ENCODE data around the gene HNF4A.

The HNF4A gene

DNA sequence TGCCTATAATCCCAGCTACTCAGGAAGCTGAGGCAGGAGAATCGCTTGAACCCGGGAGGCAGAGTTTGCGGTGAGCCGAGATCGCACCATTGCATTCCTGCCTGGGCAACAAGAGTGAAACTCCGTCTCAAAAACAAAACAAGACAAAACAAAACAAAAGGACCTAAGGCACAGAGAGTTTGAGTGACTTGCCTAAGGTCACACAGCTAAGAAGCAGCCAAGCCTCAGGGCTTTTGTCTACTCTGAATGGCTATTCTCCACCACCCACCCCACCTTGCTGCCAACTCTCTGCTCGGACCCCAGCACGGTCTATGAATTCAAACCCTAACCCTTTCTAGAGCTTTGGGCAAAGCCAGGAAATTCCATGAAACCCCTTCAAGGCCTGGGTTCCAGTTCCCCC is 101.1 kb downstream of the HNF4A start:
- H3K9ac ChIP-seq (ENCODE audit: low read depth, low read length): no peak overlapping the region
- no peaks in the 10 kb centered on the region for H3K4me1 ChIP-seq (ENCODE audit: insufficient read depth, low read length)
- H3K9me3 ChIP-seq (ENCODE audit: insufficient read depth, low read depth, low read length): no peaks in the 10 kb centered on the region
- no peaks in the 10 kb centered on the region for H3K27me3 ChIP-seq (ENCODE audit: insufficient read depth, low read length)
- H3K36me3 ChIP-seq (ENCODE audit: insufficient read depth, low read length): no peaks in the 10 kb centered on the region
- no peak overlapping the region for H3K27ac ChIP-seq (ENCODE audit: low read depth, low read length)
- H3K4me3 ChIP-seq (ENCODE audit: low read length): no peak overlapping the region
- WGBS: 90% methylated on average over 8 of the region's 8 CpGs

DNA sequence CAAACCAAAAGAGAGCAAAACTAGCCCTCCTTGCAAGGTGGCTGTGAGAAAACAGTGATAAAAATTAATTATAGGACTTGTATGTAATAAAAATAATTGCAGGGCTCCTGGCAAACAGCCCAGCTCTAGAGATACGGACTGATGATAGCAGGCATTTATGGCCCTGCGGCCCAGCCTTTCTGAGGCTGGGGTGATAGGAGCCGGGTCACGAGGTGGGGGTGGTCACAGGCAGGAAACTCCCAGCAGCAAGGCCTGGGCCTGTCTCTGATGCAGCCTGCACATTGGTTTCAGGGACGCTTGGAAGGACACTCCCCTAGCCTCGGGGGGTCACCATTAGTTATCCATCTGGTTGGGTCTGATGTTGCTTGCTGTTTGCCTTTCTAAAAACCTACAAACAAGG is 101.5 kb downstream of the HNF4A start:
- WGBS: 84% methylated on average over 6 of the region's 6 CpGs

DNA sequence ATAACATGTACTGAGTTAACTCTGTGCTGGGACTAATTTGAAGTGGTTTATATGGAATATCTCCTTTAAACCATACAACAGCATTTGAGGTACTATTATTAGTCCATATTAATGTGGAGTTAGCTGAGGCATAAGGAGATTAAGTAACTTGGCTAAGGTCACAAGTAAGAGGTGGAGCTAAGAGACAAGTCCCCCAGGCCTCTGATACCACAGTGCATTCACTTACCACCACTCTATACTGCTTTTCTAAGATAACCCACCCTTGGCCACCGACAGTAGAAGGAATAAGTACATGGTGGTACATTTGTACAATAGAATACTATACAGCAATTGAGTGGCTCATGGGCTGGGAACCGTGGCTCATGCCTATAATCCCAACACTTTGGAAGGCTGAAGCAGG is 103.8 kb downstream of the HNF4A start:
- H3K36me3 ChIP-seq (ENCODE audit: insufficient read depth, low read length): no peaks in the 10 kb centered on the region
- 83% methylated on average over 1 of the region's 2 CpGs for WGBS
- no peak overlapping the region for H3K9ac ChIP-seq (ENCODE audit: low read depth, low read length)
- H3K27ac ChIP-seq (ENCODE audit: low read depth, low read length): no peak overlapping the region
- no peaks in the 10 kb centered on the region for H3K27me3 ChIP-seq (ENCODE audit: insufficient read depth, low read length)
- H3K9me3 ChIP-seq (ENCODE audit: insufficient read depth, low read depth, low read length): no peaks in the 10 kb centered on the region
- H3K4me1 ChIP-seq (ENCODE audit: insufficient read depth, low read length): no peaks in the 10 kb centered on the region
- no peak overlapping the region for H3K4me3 ChIP-seq (ENCODE audit: low read length)

More for the DNA sequence above, 101.5 kb downstream of the HNF4A start:
- Histone ChIP-seq H3K4me1 (ENCODE audit: insufficient read depth, low read length) (no peaks in the 10 kb centered on the region), H3K4me3 (ENCODE audit: low read length) (no peak overlapping the region), H3K9ac (ENCODE audit: low read depth, low read length) (no peak overlapping the region), H3K27me3 (ENCODE audit: insufficient read depth, low read length) (no peaks in the 10 kb centered on the region), H3K9me3 (ENCODE audit: insufficient read depth, low read depth, low read length) (no peaks in the 10 kb centered on the region), H3K36me3 (ENCODE audit: insufficient read depth, low read length) (no peaks in the 10 kb centered on the region), H3K27ac (ENCODE audit: low read depth, low read length) (no peak overlapping the region)

DNA sequence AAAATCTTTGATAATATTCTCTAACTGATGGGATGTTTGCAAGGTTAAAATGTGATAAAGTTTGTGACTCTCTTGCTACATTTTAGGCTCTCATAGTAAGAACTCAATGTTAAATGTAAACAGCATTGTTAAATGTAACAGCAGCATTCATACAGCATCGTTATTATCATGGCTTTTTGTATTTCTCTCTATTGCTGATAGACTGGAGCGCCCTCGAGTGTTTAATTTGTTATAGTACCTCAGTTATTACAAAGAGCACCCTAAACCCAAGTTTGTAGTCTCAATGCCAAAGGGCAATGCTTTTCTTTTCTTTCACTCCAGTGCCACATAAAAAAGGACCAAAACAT is 105.3 kb downstream of the HNF4A start:
- H3K27ac ChIP-seq (ENCODE audit: low read depth, low read length): no peak overlapping the region
- no peaks in the 10 kb centered on the region for H3K4me1 ChIP-seq (ENCODE audit: insufficient read depth, low read length)
- H3K27me3 ChIP-seq (ENCODE audit: insufficient read depth, low read length): no peaks in the 10 kb centered on the region
- H3K9ac ChIP-seq (ENCODE audit: low read depth, low read length): no peak overlapping the region
- H3K4me3 ChIP-seq (ENCODE audit: low read length): no peak overlapping the region
- H3K9me3 ChIP-seq (ENCODE audit: insufficient read depth, low read depth, low read length): no peaks in the 10 kb centered on the region
- H3K36me3 ChIP-seq (ENCODE audit: insufficient read depth, low read length): no peaks in the 10 kb centered on the region
- 90% methylated on average over 3 of the region's 3 CpGs for WGBS

DNA sequence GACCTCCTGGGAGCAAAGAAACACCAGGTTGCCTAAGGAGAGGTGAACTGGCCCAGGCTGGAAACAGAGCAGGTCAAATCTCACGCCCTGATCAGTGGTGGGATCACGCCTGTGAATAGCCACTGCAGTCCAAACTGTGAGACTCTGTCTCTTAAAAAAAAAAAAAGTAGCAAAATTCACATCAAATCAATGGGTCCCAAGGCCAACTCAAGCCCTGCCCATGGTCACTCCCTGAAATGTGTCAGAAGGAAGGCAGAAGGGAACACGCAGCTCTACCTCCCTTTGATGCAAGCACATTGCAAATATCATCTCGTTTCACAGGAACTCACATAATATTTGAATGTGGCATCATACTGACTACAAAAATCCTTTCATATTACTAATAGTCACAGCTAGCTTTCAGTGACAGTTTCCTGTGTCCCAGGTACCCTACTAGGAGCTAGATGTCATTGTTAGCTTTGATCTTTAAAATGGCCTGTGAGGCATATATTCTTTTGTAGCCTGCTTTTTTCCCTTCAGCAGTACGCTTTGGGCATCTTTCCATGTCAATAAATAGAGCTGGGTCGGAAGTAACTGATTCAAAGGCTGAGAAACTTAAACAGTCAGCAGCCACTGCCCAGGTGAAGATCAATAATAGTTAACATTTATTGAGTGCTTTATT is 105.8 kb downstream of the HNF4A start:
- Histone ChIP-seq H3K27me3 (ENCODE audit: insufficient read depth, low read length) (no peaks in the 10 kb centered on the region), H3K9ac (ENCODE audit: low read depth, low read length) (no peak overlapping the region), H3K9me3 (ENCODE audit: insufficient read depth, low read depth, low read length) (no peaks in the 10 kb centered on the region), H3K4me3 (ENCODE audit: low read length) (no peak overlapping the region), H3K27ac (ENCODE audit: low read depth, low read length) (no peak overlapping the region), H3K4me1 (ENCODE audit: insufficient read depth, low read length) (no peaks in the 10 kb centered on the region), H3K36me3 (ENCODE audit: insufficient read depth, low read length) (no peaks in the 10 kb centered on the region)
- WGBS: 84% methylated on average over 6 of the region's 6 CpGs

DNA sequence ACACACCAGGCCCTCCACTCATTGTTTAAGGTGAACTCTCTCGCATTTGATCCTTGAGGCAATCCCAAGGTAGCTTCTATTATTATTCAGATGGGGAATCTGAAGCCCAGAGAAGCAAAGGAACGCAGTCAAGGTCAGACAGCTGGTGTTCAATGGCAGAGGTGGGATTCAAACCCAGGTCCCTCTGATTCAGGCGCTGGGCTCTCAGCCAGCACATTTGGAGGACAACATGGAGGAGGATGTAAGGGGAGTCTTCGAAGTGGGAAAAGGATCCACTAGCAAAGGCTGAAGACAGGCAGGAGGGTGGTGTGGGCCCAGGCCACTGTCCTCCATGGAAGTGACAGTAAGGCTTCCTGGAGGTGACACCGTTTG is 106.3 kb downstream of the HNF4A start:
- H3K27ac ChIP-seq (ENCODE audit: low read depth, low read length): no peak overlapping the region
- H3K4me3 ChIP-seq (ENCODE audit: low read length): no peak overlapping the region
- H3K36me3 ChIP-seq (ENCODE audit: insufficient read depth, low read length): no peaks in the 10 kb centered on the region
- H3K9ac ChIP-seq (ENCODE audit: low read depth, low read length): no peak overlapping the region
- WGBS: 75% methylated on average over 5 of the region's 5 CpGs
- no peaks in the 10 kb centered on the region for H3K4me1 ChIP-seq (ENCODE audit: insufficient read depth, low read length)
- H3K9me3 ChIP-seq (ENCODE audit: insufficient read depth, low read depth, low read length): no peaks in the 10 kb centered on the region
- H3K27me3 ChIP-seq (ENCODE audit: insufficient read depth, low read length): no peaks in the 10 kb centered on the region

DNA sequence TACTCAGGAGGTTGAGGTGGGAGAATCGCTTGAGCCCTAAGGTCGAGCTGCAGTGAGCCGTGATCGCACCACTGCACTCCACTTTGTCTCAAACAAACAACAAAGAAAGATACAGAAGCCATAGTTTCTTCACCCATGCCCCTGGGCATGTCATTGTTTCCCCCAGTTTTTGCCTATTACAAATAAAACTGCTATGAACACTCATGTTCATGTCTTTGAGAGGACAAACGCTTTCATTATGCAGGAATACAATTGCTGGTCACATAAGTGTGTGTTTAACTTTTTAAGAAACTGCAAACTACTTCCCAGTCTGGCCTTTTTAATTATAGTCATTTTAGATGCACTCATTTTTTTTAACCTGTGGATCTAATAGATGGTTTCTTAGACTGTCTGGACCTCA is 108.0 kb downstream of the HNF4A start:
- Histone ChIP-seq H3K9me3 (ENCODE audit: insufficient read depth, low read depth, low read length) (no peaks in the 10 kb centered on the region), H3K4me1 (ENCODE audit: insufficient read depth, low read length) (peaks cover 4% of the 10 kb centered on the region; the same call in 1 of the 2 replicates), H3K36me3 (ENCODE audit: insufficient read depth, low read length) (no peaks in the 10 kb centered on the region), H3K27ac (ENCODE audit: low read depth, low read length) (no peak overlapping the region), H3K27me3 (ENCODE audit: insufficient read depth, low read length) (no peaks in the 10 kb centered on the region), H3K9ac (ENCODE audit: low read depth, low read length) (no peak overlapping the region), H3K4me3 (ENCODE audit: low read length) (no peak overlapping the region)
- 94% methylated on average over 4 of the region's 5 CpGs for WGBS

DNA sequence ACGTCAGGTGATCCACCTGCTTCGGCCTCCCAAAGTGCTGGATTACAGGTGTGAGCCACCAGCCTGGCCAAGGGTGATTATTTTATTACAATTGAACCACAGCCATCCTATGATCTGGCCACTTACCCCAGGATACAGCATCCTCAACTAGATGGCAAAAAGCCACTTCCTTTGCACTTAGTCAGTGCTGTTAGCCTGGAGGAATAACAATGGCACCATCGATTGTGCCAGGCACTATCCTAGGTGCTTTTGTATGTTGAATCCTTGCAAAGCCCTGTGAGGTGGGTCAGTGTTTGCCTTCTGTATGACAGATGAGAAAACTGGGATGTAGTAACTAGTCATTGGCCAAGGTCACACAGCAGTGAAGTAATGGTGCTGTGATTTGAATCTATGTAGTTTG is 109.0 kb downstream of the HNF4A start:
- Histone ChIP-seq H3K9ac (ENCODE audit: low read depth, low read length) (no peak overlapping the region), H3K4me3 (ENCODE audit: low read length) (no peak overlapping the region), H3K4me1 (ENCODE audit: insufficient read depth, low read length) (peaks cover 4% of the 10 kb centered on the region; the same call in 1 of the 2 replicates), H3K9me3 (ENCODE audit: insufficient read depth, low read depth, low read length) (no peaks in the 10 kb centered on the region), H3K27ac (ENCODE audit: low read depth, low read length) (no peak overlapping the region), H3K27me3 (ENCODE audit: insufficient read depth, low read length) (no peaks in the 10 kb centered on the region), H3K36me3 (ENCODE audit: insufficient read depth, low read length) (no peaks in the 10 kb centered on the region)
- 89% methylated on average over 3 of the region's 3 CpGs for WGBS

DNA sequence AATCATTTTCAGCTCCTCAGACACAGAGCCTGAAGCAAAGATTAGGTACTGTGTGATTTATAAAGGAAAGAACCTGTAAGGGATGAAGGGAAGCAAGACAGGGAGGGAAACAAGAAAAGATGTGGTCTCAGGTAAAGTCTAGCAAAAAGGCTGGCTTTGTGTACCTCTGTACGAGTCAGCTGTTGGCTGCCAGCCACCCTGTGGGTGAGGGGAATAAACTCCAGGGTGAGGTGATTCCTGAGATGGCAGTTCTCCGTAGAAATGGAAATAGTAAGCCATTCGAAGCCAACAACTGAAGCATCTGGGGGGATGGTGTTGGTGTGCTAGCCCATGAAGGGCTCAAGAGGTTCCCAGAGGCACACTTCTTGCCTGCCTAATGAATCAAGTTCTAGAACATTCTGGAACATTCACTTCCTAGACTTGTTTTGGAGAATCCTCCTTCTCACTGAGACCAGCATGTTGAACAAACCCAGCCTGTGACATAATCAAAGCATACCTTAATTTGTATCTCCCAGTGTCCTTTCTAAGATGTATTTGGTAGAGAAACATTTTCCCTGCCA is 109.6 kb downstream of the HNF4A start:
- 83% methylated on average over 3 of the region's 3 CpGs for WGBS
- no peaks in the 10 kb centered on the region for H3K9me3 ChIP-seq (ENCODE audit: insufficient read depth, low read depth, low read length)
- H3K27me3 ChIP-seq (ENCODE audit: insufficient read depth, low read length): no peaks in the 10 kb centered on the region
- H3K4me3 ChIP-seq (ENCODE audit: low read length): no peak overlapping the region
- peaks cover 4% of the 10 kb centered on the region; the same call in 1 of the 2 replicates for H3K4me1 ChIP-seq (ENCODE audit: insufficient read depth, low read length)
- no peak overlapping the region for H3K27ac ChIP-seq (ENCODE audit: low read depth, low read length)
- no peaks in the 10 kb centered on the region for H3K36me3 ChIP-seq (ENCODE audit: insufficient read depth, low read length)
- H3K9ac ChIP-seq (ENCODE audit: low read depth, low read length): no peak overlapping the region

DNA sequence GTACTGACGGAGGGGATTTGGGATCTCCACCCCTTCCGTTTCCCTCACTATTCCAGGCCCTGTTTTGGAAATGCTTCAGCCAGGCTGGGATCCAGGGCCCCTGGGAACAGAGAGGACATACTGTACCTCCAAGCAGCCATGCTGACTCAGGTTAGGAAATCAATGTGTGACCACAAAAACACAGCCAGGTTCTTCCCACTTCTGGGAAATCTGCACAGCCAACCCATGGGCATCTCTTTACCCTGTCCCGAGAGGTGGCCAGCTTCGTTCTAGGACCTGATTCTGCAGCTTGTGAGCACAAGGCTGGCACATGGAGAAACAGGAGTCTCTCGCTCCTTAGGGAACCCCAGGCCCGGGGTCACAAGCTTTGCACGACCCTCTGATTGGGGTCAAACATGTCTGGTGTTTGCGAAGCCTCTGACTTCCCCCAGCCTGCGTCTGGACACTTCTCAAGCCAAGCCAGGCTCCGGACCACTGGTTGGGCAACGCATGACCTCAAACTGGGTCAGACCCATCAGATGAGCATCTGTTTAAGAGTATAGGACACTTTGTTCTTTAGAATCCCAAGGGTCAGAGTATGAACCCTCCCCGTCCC is 111.9 kb downstream of the HNF4A start:
- 86% methylated on average over 12 of the region's 12 CpGs for WGBS
- Histone ChIP-seq H3K27ac (ENCODE audit: low read depth, low read length) (no peak overlapping the region), H3K9ac (ENCODE audit: low read depth, low read length) (no peak overlapping the region), H3K4me1 (ENCODE audit: insufficient read depth, low read length) (peaks cover 4% of the 10 kb centered on the region; the same call in 1 of the 2 replicates), H3K9me3 (ENCODE audit: insufficient read depth, low read depth, low read length) (no peaks in the 10 kb centered on the region), H3K4me3 (ENCODE audit: low read length) (no peak overlapping the region), H3K27me3 (ENCODE audit: insufficient read depth, low read length) (no peaks in the 10 kb centered on the region), H3K36me3 (ENCODE audit: insufficient read depth, low read length) (no peaks in the 10 kb centered on the region)

DNA sequence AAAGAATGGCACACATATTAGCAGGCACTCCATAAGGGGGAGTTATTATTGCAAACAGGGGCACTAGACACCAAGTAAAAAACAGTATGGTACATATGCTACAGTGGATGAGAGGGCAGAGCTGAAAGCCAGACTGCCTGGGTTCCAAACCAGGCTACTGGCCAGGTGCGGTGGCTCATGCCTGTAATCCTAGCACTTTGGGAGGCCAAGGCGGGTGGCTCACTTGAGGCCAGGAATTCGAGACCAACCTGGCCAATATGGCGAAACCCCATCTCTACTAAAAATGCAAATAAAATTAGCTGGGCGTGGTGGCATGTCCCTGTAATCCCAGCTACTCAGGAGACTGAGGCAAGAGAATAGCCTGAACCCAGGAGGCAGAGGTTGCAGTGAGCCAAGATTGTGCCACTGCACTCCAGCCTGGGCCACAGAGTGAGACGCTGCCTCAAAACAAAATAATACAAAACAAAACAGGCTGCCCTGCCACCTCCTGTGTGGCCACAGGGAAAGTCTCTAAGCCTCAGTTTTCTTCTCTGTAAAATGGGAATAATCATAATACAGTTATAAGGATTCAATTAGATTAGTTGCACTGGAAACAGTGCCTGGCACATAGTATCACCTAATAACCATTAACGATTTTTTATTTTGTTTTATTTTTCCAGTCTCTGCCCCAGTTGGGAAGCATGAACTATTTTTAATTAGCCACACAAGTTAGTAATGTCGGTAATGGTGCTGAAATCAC is 112.7 kb downstream of the HNF4A start:
- WGBS: 98% methylated on average over 8 of the region's 8 CpGs
- H3K9me3 ChIP-seq (ENCODE audit: insufficient read depth, low read depth, low read length): no peaks in the 10 kb centered on the region
- no peaks in the 10 kb centered on the region for H3K36me3 ChIP-seq (ENCODE audit: insufficient read depth, low read length)
- H3K4me1 ChIP-seq (ENCODE audit: insufficient read depth, low read length): peaks cover 4% of the 10 kb centered on the region; the same call in 1 of the 2 replicates
- no peak overlapping the region for H3K9ac ChIP-seq (ENCODE audit: low read depth, low read length)
- no peak overlapping the region for H3K27ac ChIP-seq (ENCODE audit: low read depth, low read length)
- H3K27me3 ChIP-seq (ENCODE audit: insufficient read depth, low read length): no peaks in the 10 kb centered on the region
- H3K4me3 ChIP-seq (ENCODE audit: low read length): no peak overlapping the region

All from HUES64 (cell line).